ENCODE results near the gene VTCN1. TPM values are rescaled to one million over a fixed set of nuclear protein-coding genes. Genes with fewer than 3 reads are reported as not detected.
"Not testable (repeated sequence)": the region's sequence is repeated elsewhere in the genome, so short reads cannot be mapped to it uniquely, and the experiment has no call there.

Gene VTCN1
- total RNA-seq, 1 donor = not detected

- DNase-seq (ENCODE audit: low read depth) = peak; percentile 87
- no peak overlapping the region for H3K4me3 ChIP-seq (ENCODE audit: low read depth, low read length)
- TF ChIP-seq CTCF (IDR thresholded peaks at IDR 0.05; ENCODE audit: insufficient read depth, low read depth, low read length) = no peak
Observed at GRCh38 chr1:117166076-117166475, 44.7 kb downstream of the VTCN1 start.

- no peak for DNase-seq (ENCODE audit: low read depth)
- no peak for TF ChIP-seq CTCF (IDR thresholded peaks at IDR 0.05; ENCODE audit: insufficient read depth, low read depth, low read length)
- H3K4me3 ChIP-seq (ENCODE audit: low read depth, low read length) = no peak overlapping the region
Observed at GRCh38 chr1:117164209-117164608, 46.5 kb downstream of the VTCN1 start.

GRCh38 chr1:117162816-117163215 lies 47.9 kb downstream of the VTCN1 start:
- TF ChIP-seq CTCF (IDR thresholded peaks at IDR 0.05; ENCODE audit: insufficient read depth, low read depth, low read length) = no peak
- no peak overlapping the region for H3K4me3 ChIP-seq (ENCODE audit: low read depth, low read length)
- no peak for DNase-seq (ENCODE audit: low read depth)

- no peak overlapping the region for H3K4me3 ChIP-seq (ENCODE audit: low read depth, low read length)
- no peak for DNase-seq (ENCODE audit: low read depth)
- no peak for TF ChIP-seq CTCF (IDR thresholded peaks at IDR 0.05; ENCODE audit: insufficient read depth, low read depth, low read length)
Observed at GRCh38 chr1:117161887-117162286, 48.8 kb downstream of the VTCN1 start.

GRCh38 chr1:117151305-117151704 lies 59.4 kb downstream of the VTCN1 start:
- H3K4me3 ChIP-seq (ENCODE audit: low read depth, low read length); DNase-seq (ENCODE audit: low read depth): not testable (repeated sequence)

- TF ChIP-seq CTCF (IDR thresholded peaks at IDR 0.05; ENCODE audit: insufficient read depth, low read depth, low read length) = peak; percentile 8
- DNase-seq (ENCODE audit: low read depth) = peak; percentile 47
- H3K4me3 ChIP-seq (ENCODE audit: low read depth, low read length) = no peak overlapping the region
Observed at GRCh38 chr1:117150316-117150715, 60.4 kb downstream of the VTCN1 start.

- no peak for TF ChIP-seq CTCF (IDR thresholded peaks at IDR 0.05; ENCODE audit: insufficient read depth, low read depth, low read length)
- no peak overlapping the region for H3K4me3 ChIP-seq (ENCODE audit: low read depth, low read length)
- peak; percentile 73 for DNase-seq (ENCODE audit: low read depth)
Observed at GRCh38 chr1:117147856-117148588, 62.7 kb downstream of the VTCN1 start.

All from fibroblast of villous mesenchyme (primary cell).